ENCODE data around the gene ZNF496.
"Not testable (repeated sequence)": the region's sequence is repeated elsewhere in the genome, so short reads cannot be mapped to it uniquely, and the experiment has no call there.

The ZNF496 gene

DNA sequence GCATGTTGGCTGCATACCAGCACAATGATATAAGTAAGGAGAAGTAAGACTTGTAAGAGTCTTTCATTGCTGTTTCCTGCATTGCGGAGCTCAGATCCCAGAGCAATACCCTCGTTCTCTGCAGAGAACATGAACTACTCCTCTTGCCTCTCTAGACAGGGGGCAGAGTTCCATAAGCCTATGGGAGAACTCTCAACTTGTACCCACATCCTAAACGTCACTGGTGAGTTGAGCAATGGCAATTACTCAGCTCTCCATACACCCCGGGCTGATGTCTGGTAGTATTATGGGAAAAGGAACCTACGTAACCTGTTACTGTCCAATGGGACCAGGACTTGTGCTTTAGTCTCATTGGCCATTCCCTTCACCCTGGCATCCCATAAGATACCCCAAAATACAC lies 27.3 kb upstream of the ZNF496 start:
- DNase-seq (ENCODE audit: low spot score) = no peak

DNA sequence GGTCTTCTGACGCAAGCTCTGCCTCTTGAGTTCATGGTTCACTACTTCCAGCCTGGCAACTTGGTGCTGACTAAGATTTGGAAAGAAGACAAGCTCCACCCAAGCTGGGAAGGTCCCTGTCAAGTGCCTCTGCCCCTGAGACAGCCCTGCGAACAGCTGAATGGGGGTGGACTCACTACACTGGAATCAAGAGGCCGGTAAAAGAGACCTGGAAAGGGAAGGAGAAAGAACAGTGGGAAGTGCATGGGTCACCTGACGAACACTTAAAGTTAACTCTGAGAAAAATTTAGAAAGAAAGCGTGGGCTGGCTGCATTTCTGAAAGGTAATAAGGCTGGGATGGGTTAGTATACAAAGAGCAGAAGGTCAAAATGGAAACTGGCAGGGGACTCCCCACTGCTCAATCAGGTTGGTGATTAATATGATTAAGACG lies 26.1 kb upstream of the ZNF496 start:
- DNase-seq (ENCODE audit: low spot score) = no peak

DNA sequence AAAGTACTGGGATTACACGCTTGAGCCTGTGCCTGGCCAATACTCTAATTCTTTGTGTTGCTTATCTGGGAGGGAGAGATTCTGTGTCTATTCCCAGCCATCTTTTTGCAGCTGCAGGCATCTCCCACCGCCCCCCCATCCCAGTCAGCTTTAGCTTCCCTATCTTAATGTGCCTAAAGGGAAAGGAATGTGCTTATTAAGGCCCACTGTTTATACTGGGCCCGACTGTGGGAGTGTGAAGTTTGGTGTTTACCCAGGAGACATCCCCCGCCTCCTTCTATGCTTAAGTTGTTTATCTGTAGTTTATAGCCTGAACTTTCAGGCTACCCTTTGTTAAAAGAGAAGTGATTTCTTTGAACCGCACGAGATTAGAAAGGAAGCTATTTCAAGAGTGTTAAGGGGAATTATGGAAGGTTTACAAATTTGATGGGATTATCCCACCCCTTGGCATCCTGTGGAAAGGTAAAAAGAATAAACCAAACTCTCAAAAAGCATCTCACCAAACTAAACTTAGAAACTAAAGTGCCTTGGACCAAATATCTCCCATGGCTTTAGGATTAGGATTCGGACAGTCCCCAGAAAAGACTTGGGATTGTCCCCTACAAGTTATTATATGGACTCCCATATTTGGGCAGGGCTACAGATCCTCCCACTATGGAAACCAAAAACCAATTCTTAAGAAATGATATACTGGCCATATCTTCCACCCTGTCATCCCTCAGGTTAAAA lies 25.5 kb upstream of the ZNF496 start:
- DNase-seq (ENCODE audit: low spot score) = no peak

DNA sequence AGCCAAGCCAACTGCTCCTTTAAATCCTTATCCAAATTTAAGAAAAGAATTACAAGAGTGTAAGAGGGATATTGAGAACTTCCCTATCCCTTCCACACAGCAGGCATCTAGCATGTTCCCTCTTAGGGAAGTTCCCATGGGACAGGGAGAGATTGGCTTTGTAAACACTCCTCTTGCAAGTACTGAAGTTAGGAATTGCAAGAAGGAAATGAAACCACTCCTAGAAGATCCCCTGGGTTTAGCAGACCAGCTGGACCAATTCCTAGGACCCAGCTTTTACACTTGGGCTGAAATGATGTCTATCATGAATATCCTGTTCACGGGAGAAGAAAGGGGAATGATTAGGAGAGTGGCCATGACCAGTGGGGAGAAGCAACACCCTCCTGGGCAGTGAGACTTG lies 23.5 kb upstream of the ZNF496 start:
- not testable (repeated sequence) for DNase-seq (ENCODE audit: low spot score)

DNA sequence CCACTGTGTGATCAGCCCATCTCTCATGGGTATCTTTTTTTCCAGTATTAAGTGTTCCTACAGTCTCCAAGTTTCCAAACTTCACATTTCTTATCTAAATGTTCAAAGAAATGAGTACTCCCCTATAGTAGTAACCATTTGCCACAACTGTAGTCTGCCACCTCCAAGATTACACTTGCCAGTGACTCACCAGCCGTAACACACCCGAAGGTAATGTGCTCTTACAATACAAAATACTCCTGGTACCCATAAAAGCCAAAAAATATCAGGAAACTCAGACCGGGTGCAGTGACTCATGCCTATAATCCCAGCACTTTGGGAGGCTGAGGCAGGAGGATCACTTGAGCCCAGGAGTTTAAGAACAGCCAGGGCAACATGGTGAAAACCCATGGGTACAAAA lies 20.5 kb upstream of the ZNF496 start:
- DNase-seq (ENCODE audit: low spot score) = no peak

DNA sequence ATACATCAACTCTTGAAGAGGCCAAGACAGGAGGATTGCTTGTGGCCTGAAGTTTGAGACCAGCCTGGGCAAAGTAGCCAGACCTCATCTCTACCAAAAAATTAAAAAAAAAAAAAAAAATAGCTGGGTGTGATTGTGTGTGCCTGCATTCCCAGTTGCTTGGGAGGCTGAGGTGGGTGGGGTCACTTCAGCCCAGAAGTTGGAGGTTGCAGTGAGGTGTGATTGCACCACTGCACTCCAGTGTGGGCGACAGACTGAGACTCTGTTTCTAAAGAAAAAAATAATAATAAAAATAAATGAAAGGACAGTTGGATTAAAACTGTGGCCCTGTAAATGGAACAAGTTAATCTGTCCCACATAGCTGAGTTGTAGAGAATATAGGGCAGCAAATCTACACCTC lies 18.9 kb upstream of the ZNF496 start:
- DNase-seq (ENCODE audit: low spot score) = no peak

DNA sequence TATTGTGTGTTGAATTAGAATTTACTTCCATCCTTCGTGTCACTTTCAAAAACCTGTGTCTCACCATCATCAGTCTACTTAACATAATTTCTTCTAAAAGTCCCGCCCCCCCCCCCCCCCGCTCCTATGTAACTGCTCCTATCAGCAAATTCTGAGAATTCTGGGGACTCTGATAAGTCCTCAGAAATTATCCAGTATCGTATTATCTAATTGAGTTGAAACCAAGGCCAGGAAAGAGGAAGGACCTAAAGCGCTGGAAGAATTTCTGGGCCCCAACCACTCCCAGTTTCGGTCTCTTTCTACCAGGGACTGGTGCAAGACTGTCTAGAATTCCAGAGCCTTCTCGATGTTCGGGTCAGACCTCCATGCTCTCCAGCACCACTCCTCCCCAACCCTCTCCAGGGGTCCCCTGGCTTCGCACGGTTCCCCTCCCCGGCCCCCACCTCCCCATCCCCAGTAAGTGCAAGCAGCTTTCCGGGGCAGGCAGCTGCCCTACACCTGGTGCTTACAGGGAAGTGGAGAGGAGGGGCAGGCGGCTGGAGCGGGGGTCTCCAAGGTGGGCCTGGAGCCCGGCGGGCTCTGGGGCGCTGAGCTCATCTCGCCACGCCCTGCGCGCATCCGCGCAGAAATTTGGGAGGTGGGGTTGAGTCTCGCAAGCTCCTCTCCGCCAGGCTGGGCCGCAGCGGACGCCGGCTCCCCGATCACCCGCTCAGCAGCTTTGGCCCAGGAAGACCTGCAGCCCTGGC lies 16.0 kb upstream of the ZNF496 start:
- no peak for DNase-seq (ENCODE audit: low spot score)

DNA sequence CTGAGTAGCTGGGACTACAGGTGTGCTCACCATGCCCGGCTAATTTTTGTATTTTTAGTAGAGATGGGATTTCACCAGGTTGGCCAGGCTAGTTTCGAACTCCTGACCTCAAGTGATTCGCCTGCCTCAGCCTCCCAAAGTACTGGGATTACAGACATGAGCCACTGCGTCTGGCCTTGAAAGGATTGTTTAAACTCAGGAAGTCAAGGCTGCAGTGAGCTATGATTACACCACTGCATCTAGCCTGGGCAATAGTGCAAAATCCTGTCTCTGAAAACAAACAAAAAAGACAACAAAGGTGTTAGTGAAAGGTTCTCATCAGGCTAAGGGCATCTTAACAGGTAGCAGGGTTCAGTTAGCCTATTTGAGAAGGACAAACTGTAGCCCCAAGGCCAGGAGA lies 14.2 kb upstream of the ZNF496 start:
- DNase-seq (ENCODE audit: low spot score) = no peak

DNA sequence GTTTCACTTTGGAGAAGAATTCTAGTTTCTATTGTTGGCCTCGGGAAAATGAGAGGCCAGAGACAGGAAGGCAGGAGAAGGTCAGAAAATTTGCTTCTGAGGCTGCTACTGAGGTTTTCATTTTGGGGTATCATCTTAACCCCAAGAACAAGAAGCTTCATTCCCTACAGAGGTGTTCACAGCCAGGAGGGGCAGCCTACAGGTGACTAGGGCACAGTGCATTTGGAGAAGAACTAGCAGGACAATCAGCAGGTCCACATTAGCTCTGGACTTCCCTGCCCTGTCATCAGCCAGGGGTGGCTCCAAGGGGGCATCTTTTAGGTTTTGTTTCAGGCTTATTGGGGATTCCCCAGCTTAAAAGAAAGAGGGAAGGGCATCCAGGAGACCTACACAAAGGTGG lies 12.1 kb upstream of the ZNF496 start:
- DNase-seq (ENCODE audit: low spot score) = no peak

DNA sequence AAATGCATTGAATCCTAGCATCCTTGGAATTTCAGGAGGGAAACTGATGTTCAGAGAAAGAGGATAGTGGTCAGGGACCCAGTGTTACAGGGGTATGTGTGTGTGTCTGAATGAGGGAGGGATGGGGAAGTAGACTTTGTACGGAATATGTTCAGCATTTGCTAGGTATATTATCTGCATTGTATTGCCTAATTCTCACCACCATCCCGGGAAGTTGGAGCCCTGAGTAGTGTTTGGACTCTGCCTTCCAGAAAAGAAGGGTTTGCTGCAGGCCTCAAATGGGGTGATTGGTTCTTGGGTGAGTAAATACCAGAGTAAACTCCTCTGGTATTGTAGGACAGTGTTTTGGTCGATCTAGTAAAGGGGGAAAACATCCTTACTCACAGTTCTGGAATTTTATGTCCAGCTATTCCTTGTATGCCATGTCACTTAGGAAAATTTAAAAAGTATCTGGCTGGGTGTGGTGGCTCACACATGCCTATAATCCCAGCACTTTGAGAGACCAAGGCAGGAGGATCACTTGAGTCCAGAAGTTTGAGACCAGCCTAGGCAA lies 7.1 kb upstream of the ZNF496 start:
- DNase-seq (ENCODE audit: low spot score) = no peak

DNA sequence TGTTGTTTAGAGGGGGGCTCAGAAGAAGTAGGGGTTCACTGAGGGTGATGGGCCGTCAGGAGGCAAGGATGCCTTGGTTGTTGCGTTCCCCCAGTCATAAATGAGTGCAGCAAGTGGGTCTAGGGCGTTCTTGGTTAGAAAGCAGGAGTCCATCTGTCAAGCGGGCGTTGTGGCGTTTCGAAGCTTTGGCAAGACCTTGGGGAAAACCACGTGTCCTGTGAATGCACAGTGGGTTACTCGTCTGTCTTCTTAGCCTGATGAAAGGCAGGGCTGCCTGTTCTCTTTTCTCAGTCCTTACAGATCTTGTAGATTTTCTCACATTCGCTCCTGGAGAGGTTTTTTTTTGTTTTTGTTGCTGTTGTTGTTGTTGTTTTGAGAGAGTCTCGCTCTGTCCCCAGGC lies 6.3 kb upstream of the ZNF496 start:
- no peak for DNase-seq (ENCODE audit: low spot score)

DNA sequence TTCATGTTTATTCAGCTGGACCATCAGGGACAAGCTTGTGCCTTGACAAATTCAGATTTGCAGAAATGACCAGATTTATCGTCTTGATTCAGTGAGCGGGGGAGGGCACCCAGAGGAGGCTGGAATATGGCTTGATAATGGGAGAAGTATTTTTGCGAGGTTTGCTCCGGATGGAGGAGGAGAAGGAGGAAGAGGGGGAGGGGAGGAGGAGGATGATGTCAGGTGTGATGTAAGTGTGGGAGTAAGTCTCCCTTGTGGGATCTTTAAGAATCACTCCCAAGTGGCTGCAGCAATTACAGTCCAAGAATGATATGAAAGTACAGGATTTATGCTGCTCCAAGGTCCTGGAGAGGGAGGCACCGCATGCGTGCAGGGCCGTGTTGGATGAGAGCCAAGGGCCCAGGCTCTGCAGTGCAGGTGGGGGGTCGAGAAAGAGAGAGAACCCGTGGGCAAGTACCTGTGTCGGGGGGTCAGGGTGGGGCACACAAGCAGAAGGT lies 5.6 kb upstream of the ZNF496 start:
- no peak for DNase-seq (ENCODE audit: low spot score)

DNA sequence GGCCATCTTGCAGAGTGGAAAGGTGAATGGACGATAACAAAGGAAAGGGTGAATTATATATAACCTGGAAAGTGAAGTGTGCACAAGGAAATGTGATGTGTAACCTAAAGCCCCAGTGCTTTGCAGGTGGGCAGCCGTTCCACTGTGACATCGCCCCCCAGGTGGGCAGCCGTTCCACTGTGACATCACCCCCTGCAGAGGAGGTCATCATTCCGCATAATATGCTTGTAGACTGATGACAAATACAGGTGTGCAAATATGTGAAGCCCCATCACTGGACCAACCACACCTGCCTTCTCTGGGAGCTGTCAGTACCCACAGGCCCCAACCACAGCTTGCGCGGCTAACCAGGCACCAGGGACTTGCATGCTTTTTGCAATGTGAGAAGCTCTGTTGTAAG lies 4.7 kb upstream of the ZNF496 start:
- no peak for DNase-seq (ENCODE audit: low spot score)

DNA sequence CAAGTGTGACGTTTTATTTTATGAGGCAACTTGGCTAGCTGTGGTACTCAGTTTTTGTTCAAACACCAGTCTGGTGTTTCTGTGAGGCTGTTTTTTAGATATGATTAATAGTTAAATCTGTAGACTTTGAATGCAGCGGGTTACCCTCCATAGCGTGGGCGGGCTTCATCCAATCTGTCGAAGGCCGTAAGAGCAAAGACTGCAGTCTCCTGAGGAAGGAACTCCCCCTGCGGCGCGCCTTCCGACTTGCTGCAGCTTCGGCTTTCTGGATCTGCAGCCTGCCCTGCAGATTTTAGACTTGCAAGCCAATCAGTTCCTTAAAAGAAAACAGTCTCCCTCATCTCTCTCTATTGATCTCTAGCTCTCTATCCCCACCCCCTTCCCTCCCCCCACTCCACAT lies 4.2 kb upstream of the ZNF496 start:
- no peak for DNase-seq (ENCODE audit: low spot score)

DNA sequence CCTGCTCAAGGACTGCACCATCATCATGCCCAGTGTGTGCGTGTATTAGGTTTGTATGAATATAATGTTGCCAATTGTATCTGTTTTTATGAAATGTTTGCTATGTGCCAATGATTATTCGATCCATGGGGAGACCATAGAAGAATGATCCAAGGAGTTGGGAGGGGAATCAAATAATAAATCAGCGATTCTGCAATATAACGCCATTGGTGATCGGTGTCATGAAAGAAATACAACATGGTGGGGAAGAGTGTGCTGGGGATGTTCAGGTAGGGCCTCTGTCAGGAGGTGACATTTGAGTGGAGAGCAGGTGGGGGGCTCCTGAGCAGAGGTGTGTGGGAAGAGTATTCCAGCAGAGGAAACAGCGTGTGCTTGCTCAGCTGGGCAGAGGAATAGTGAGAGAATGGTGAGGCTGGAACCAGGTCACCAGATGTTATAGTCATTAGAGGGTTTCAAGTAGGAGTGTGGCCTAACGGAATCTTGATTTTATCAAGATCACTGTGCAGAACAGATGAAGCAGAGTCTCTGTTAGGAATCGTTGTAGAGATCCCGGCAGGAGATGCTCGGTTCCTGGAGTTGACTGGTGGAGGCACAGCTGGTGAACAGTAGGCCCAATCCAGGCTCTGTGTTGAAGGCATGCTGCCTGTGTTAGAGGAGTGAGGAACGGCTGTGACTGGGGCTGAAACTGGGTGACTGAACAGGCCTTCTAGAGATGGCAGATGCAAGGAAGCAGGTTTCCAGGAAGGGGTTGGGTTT lies 2.9 kb upstream of the ZNF496 start:
- DNase-seq (ENCODE audit: low spot score) = no peak

DNA sequence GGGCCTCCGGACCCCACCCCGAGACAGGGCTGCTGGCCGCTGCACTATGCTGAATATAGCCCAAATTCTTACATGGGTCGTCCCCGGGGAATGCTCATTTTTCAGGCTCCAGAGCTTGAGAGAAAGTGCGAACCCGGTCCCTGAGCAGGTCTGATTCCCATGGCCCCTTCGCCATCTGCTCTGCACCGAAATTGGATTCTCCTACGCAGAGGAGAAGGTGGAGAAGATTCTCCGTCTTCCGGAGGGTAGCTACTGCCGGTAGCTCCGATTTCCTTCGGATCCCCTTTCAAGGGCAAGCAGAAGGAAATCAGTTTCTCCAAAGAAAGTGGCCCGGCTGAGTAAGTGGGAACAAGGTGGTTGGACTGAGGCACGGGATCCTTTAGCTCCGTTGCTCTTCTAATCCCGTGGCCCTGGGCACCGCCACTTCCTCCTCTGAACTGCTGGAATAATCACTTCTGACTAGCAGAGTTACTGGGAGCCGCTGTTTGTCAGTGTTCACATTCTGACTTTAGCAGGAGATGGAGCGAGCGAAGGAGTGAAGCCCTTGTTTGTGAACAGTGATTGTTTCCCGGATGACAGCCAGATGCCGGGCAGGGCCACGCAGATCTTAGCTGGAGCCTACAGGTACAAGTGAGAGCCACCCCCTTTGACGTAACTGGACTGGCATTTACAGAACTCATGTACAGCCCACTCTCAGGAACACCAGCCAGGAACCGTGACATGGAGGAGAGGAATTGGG lies 1.1 kb upstream of the ZNF496 start:
- no peak for DNase-seq (ENCODE audit: low spot score)

DNA sequence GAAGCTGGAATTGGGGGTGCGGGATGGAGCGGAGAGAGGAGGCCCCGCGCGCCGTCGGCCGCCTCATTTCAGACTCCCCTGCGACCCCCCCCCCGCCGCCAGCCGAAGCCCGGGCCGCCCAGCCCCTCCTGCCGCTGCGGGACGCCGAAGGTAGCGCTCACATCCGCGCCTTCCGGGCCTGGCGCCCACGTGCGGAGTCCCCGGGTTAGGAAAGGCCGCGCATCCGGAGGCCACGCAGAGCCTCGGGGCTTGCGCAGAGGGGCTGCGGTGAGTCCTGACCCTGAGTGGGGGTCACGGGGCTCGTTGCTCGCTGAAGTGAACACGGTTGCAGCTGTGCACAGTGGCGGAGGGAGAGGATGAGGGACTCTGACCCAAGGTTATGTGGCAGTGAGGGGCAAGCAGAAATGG lies 552 bp upstream of the ZNF496 start:
- DNase-seq (ENCODE audit: low spot score) = no peak

DNA sequence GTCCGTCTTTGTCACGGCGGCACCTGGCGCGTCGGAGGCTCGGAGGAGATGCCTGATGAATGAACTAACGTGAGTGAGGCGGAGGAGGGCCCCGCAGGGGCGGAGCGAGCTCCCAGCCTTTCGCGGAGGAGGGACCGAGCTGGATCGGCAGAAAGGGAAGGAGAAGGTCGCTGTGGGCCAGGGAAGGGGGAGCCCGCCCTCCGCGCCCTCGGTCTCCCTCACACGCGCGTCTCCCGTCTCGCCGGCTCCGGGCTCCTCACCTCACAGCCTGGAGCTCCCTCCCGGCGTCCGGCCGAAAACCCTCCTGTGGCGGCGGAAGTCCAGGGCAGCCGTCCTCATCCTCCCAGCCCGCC lies 519 bp downstream of the ZNF496 start:
- no peak for DNase-seq (ENCODE audit: low spot score)

DNA sequence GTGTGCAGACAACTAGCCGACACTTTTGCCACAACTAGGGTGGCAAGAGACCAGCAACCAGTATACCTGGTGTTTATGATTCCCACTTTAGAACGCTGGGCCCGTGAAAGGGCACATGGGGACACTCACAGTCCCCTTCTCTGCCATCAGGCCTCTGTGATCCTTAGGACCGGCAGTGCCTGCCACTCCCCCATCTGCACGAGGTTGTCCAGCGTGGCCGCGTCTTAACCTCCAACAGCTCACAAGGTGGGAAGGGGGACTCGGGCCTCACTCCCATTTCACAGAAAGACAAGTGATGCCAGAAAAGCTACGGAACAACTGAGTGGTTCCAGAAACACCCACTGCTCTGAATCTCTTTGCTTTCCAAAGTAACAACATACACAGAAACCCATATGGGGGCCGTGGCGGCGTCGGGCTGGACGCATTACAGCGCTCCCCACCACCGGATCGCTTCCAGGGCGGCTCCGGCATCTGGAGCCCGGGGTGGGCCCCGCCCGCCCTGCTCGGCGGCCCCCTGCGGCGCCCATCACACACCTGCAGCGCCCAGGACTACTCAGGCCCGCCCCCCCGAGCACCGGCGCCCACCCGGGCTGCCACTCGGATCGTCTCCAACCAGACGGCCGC lies 1.0 kb downstream of the ZNF496 start:
- no peak for DNase-seq (ENCODE audit: low spot score)

DNA sequence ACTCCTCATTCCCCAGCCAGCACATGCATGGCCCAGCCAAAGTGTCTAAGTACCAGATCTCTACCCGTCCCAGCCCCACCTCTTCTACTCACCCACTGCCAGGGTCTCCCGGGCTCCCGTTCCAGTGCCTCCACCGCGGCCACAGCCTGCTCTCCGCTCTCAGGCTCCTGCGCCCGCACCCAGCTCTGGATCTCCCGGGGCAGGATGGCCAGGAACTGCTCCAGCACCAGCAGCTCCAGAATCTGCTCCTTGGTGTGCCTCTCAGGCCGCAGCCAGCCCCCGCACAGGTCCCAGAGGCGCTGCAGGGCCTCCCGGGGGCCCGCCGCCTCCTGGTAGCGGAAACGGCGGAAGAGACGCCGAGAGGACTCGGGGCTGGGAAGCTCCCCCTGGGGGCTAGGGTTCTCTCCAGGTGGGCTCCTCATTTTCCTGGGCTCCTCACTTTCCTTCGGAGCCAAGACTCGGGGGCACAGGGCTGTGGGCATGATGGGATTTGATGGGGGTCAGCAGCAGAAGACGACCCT lies 2.5 kb downstream of the ZNF496 start:
- no peak for DNase-seq (ENCODE audit: low spot score)

DNA sequence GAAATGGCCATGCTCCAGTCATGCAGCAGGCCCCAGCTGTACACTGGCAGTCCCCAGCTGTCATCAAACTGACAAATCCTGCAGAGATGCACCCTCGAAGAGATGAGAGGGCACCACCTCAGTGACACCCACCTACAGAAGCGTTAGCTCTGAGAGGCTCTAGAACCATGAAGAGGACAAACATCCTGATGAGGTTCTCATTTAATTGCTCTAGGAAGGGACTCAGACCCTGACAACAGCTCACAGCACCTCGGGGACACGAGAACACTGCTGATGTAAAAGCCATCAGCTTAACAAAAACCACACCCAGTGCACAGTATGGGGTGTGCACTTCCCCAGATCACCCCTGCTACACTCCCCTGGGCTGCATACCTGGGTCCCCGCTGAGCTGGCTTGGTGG lies 3.4 kb downstream of the ZNF496 start:
- no peak for DNase-seq (ENCODE audit: low spot score)

All from hematopoietic multipotent progenitor cell treated with erythropoietin and hydrocortisone succinate and interleukin-3 and kit ligand, for 17 days (in vitro differentiated cells).